NCI-H1092 treated with DMSO at 0.1 percent for 48 hours (cell line): ENCODE data around the gene TPPP.
A peak's percentile ranks its signal among the peaks of the same experiment; 100 is the strongest.
"Not testable (repeated sequence)": the region's sequence is repeated elsewhere in the genome, so short reads cannot be mapped to it uniquely, and the experiment has no call there.

ENCODE experiments used
- DNase-seq: peaks from one replicate; lab custom pipeline; 2025; lab: John Stamatoyannopoulos, UW

TPPP gene

GRCh38 chr5:645421-645820 lies 47.7 kb downstream of the TPPP start:
- DNase-seq = no peak

- no peak for DNase-seq
These were observed 48.2 kb downstream of the TPPP start for GRCh38 chr5:644971-645370.

GRCh38 chr5:644509-644908 lies 48.6 kb downstream of the TPPP start:
- no peak for DNase-seq

- no peak for DNase-seq
These were observed 49.3 kb downstream of the TPPP start for GRCh38 chr5:643811-644271.

GRCh38 chr5:643351-643801 lies 49.8 kb downstream of the TPPP start:
- DNase-seq = no peak

GRCh38 chr5:642481-642880 lies 50.7 kb downstream of the TPPP start:
- no peak for DNase-seq

GRCh38 chr5:641331-641765 lies 51.8 kb downstream of the TPPP start:
- DNase-seq = no peak

- DNase-seq = no peak
These were observed 52.5 kb downstream of the TPPP start for GRCh38 chr5:640461-641330.

GRCh38 chr5:639584-640213 lies 53.5 kb downstream of the TPPP start:
- DNase-seq = no peak

GRCh38 chr5:639253-639530 lies 54.0 kb downstream of the TPPP start:
- DNase-seq = no peak

- no peak for DNase-seq
These were observed 54.5 kb downstream of the TPPP start for GRCh38 chr5:638501-639252.

GRCh38 chr5:637581-638450 lies 55.3 kb downstream of the TPPP start:
- no peak for DNase-seq

GRCh38 chr5:636951-637350 lies 56.2 kb downstream of the TPPP start:
- DNase-seq = no peak

GRCh38 chr5:635306-636055 lies 57.7 kb downstream of the TPPP start:
- DNase-seq = no peak

- DNase-seq = no peak
These were observed 59.0 kb downstream of the TPPP start for GRCh38 chr5:634191-634590.

GRCh38 chr5:633501-633955 lies 59.6 kb downstream of the TPPP start:
- no peak for DNase-seq

- not testable (repeated sequence) for DNase-seq
These were observed 64.6 kb downstream of the TPPP start for GRCh38 chr5:628351-629205.

GRCh38 chr5:627840-628239 lies 65.3 kb downstream of the TPPP start:
- no peak for DNase-seq

GRCh38 chr5:626850-627249 lies 66.3 kb downstream of the TPPP start:
- DNase-seq = peak; percentile 10

GRCh38 chr5:625516-625915 lies 67.6 kb downstream of the TPPP start:
- DNase-seq = no peak
